GM12873 (cell line): ENCODE measurements around the gene CBLL1.

ENCODE experiments used
- CTCF ChIP-seq: IDR thresholded peaks from 2 replicates; pipeline ENCODE4 v1.5.1; 2012; ENCODE audit warnings: low read depth, mild to moderate bottlenecking, moderate library complexity, low read length, control low read depth; ENCODE audit not compliant: insufficient read depth; ENCODE audit errors: missing control alignments

The CBLL1 gene

GRCh38 chr7:107746006-107746405 is 2.1 kb downstream of the CBLL1 start:
- no peak for TF ChIP-seq CTCF

GRCh38 chr7:107751113-107751512 is 7.2 kb downstream of the CBLL1 start:
- no peak for TF ChIP-seq CTCF

GRCh38 chr7:107754642-107755041 is 10.7 kb downstream of the CBLL1 start:
- no peak for TF ChIP-seq CTCF

- no peak for TF ChIP-seq CTCF
Observed at GRCh38 chr7:107758667-107759066, 14.7 kb downstream of the CBLL1 start.

- TF ChIP-seq CTCF: no peak
Observed at GRCh38 chr7:107767391-107767790, 23.4 kb downstream of the CBLL1 start.

GRCh38 chr7:107768263-107768662 is 24.3 kb downstream of the CBLL1 start:
- TF ChIP-seq CTCF: no peak

- no peak for TF ChIP-seq CTCF
Observed at GRCh38 chr7:107773027-107773426, 29.1 kb downstream of the CBLL1 start.
